CD14-positive monocyte (primary cell): Measurements from ENCODE around the gene CFAP221. TPM values are rescaled to one million over a fixed set of nuclear protein-coding genes. Genes with fewer than 3 reads are reported as not detected.
"Not testable (repeated sequence)": the region's sequence is repeated elsewhere in the genome, so short reads cannot be mapped to it uniquely, and the experiment has no call there.

Source experiments
- DNase-seq, 3 donors: peaks; one replicate each; pipeline ENCODE4 v3.0.0-alpha.2; 2011 to 2022
- H2AFZ ChIP-seq: 2 replicates; pipeline ENCODE4 v1.6.0; 2012; ENCODE audit warnings: mild to moderate bottlenecking, low read depth, low read length, inconsistent platforms; ENCODE audit not compliant: insufficient read depth, poor library complexity, severe bottlenecking
- H3K27ac ChIP-seq, 2 donors: 1 replicate in 1 of 2; 2 replicates in 1 of 2; pipeline ENCODE4 v1.5.1; 2012 to 2013; ENCODE audit warnings: low read length in 2 of 2, control low read depth in 1 of 2, inconsistent platforms in 1 of 2, low read depth in 1 of 2, mild to moderate bottlenecking in 1 of 2
- H3K27me3 ChIP-seq, 2 donors: one replicate each; pipeline versions ENCODE4 v1.6.0 to v1.6.1; 2011 to 2013; ENCODE audit warnings: low read length in 2 of 2; ENCODE audit not compliant: control insufficient read depth in 2 of 2, insufficient read depth in 2 of 2
- H3K36me3 ChIP-seq, 2 donors: replicated peaks in 1 of 2; 1 replicate in 1 of 2; 2 replicates in 1 of 2; pipeline versions ENCODE4 v1.5.1 to v1.6.1; 2012 to 2013; ENCODE audit warnings: low read length in 2 of 2, control low read depth in 1 of 2, inconsistent platforms in 1 of 2, mild to moderate bottlenecking in 1 of 2; ENCODE audit not compliant: insufficient read depth in 2 of 2, control insufficient read depth in 1 of 2
- H3K4me1 ChIP-seq, 2 donors: 1 replicate in 1 of 2; 2 replicates in 1 of 2; pipeline versions ENCODE4 v1.5.1 to v1.6.1; 2012 to 2013; ENCODE audit warnings: low read length in 2 of 2, control low read depth in 1 of 2, inconsistent platforms in 1 of 2, mild to moderate bottlenecking in 1 of 2, moderate library complexity in 1 of 2; ENCODE audit not compliant: insufficient read depth in 2 of 2, control insufficient read depth in 1 of 2
- H3K4me2 ChIP-seq: replicated peaks from 2 replicates; pipeline ENCODE3; 2012; ENCODE audit warnings: low read length, moderate library complexity, mild to moderate bottlenecking; ENCODE audit not compliant: poor library complexity, severe bottlenecking; ENCODE audit errors: extremely low read depth
- H3K4me3 ChIP-seq, 3 experiments: fragments of 200-600 bp in 1 of 3; sonication (generic) in 1 of 3; replicated peaks in 1 of 3; 1 replicate in 2 of 3; 2 replicates in 1 of 3; pipeline ENCODE4 v1.5.1; 2011 to 2013; ENCODE audit warnings: low read length in 3 of 3, mild to moderate bottlenecking in 3 of 3, control low read depth in 2 of 3, low read depth in 2 of 3, inconsistent platforms in 1 of 3, moderate library complexity in 1 of 3
- H3K79me2 ChIP-seq: 2 replicates; pipeline ENCODE4 v1.6.0; 2012; ENCODE audit warnings: mild to moderate bottlenecking, control low read depth, inconsistent platforms, low read length, moderate library complexity; ENCODE audit not compliant: insufficient read depth
- H3K9ac ChIP-seq: 2 replicates; pipeline ENCODE4 v1.6.0; 2017; ENCODE audit warnings: low read length, mild to moderate bottlenecking; ENCODE audit not compliant: insufficient read depth, poor library complexity, severe bottlenecking
- H3K9me3 ChIP-seq, 2 donors: replicated peaks in 1 of 2; 1 replicate in 1 of 2; 2 replicates in 1 of 2; pipeline versions ENCODE4 v1.5.1 to v1.6.1; 2012 to 2013; ENCODE audit warnings: low read length in 2 of 2, control low read depth in 1 of 2; ENCODE audit not compliant: control insufficient read depth in 1 of 2, insufficient read depth in 1 of 2
- H4K20me1 ChIP-seq: 2 replicates; pipeline ENCODE4 v1.6.0; 2012; ENCODE audit warnings: mild to moderate bottlenecking, low read length, control low read depth, moderate library complexity; ENCODE audit not compliant: insufficient read depth
- H3K27ac Mint-ChIP-seq, 7 donors: one replicate each; pipeline ENCODE4 v1.8.0; 2020; ENCODE audit warnings: mild to moderate bottlenecking in 7 of 7, mixed read lengths in 7 of 7, moderate library complexity in 6 of 7, inconsistent platforms in 2 of 7
- H3K27me3 Mint-ChIP-seq, 3 donors: one replicate each; pipeline ENCODE4 v1.8.0; 2021 to 2022; ENCODE audit warnings: low read depth in 3 of 3, mild to moderate bottlenecking in 3 of 3, mixed read lengths in 3 of 3, moderate library complexity in 3 of 3, inconsistent platforms in 1 of 3
- H3K36me3 Mint-ChIP-seq, 2 donors: one replicate each; pipeline ENCODE4 v1.8.0; 2020; ENCODE audit warnings: mixed read lengths in 2 of 2, inconsistent platforms in 1 of 2, mild to moderate bottlenecking in 1 of 2
- H3K4me1 Mint-ChIP-seq: one replicate; pipeline ENCODE4 v1.8.0; 2020; ENCODE audit warnings: mild to moderate bottlenecking, mixed read lengths
- H3K4me3 Mint-ChIP-seq, 2 donors: one replicate each; pipeline ENCODE4 v1.8.0; 2020; ENCODE audit warnings: mild to moderate bottlenecking in 2 of 2, mixed read lengths in 2 of 2, moderate library complexity in 1 of 2
- H3K9me3 Mint-ChIP-seq, 7 donors: one replicate each; pipeline ENCODE4 v1.8.0; 2020 to 2022; ENCODE audit warnings: mixed read lengths in 7 of 7, mild to moderate bottlenecking in 6 of 7, moderate library complexity in 6 of 7, inconsistent platforms in 2 of 7
- CTCF ChIP-seq: fragments of 200-600 bp; IDR thresholded peaks from one replicate; pipeline ENCODE4 v1.8.0; 2022; ENCODE audit warnings: antibody characterized with exemption, mild to moderate bottlenecking
- WGBS: methylation state at CpG from one replicate; pipeline ENCODE4 v1.1.5; 2013; ENCODE audit warnings: missing lambda C conversion rate; ENCODE audit not compliant: insufficient coverage; 5-methylcytosine and 5-hydroxymethylcytosine counted together
- intact Hi-C, 2 donors: fragments of 100-400 bp; cut with micrococcal nuclease; formaldehyde crosslinking; loops; one replicate each; pipeline versions ENCODE4 v1.15.0 to v1.15.1; 2023
- polyA plus RNA-seq, 3 donors: library from polyadenylated mRNA; depleted of rRNA in 1 of 3; unstranded in 2 of 3; stranded (reverse) in 1 of 3; fragments of 300-500 nt in 2 of 3; fragments of >200 nt in 1 of 3; fragmentation: Illumina TruSeq in 2 of 3; gene quantifications; 1 replicate in 2 of 3; 2 replicates in 1 of 3; pipeline ENCODE4 v1.2.3, GENCODE V29; 2012 to 2021

CFAP221 gene
- polyA plus RNA-seq, 3 donors = not detected

GRCh38 chr2:119616421-119616820 lies 72.2 kb downstream of the CFAP221 start:
- H3K4me3 ChIP-seq = no peak overlapping the region
- no peaks in the 10 kb centered on the region for H3K27me3 ChIP-seq
- H3K4me1 ChIP-seq = no peaks in the 10 kb centered on the region
- DNase-seq = no peak
- no peak overlapping the region for H3K9ac ChIP-seq
- H3K36me3 Mint-ChIP-seq = no peaks in the 10 kb centered on the region
- peaks cover 0 to 3% (median 1%) of the 10 kb centered on the region in 3 donors for H3K27me3 Mint-ChIP-seq
- H3K27ac ChIP-seq = no peak overlapping the region
- no peaks in the 10 kb centered on the region for H4K20me1 ChIP-seq
- 83% methylated on average over 5 of the region's 6 CpGs for WGBS
- H2AFZ ChIP-seq = no peak overlapping the region
- intact Hi-C loops = no loop called here
- peaks cover 16 to 35% (median 24%) of the 10 kb centered on the region in 7 donors for H3K9me3 Mint-ChIP-seq
- TF ChIP-seq CTCF = no peak
- no peak overlapping the region for H3K4me3 Mint-ChIP-seq
- H3K79me2 ChIP-seq = no peaks in the 10 kb centered on the region
- H3K36me3 ChIP-seq = no peaks in the 10 kb centered on the region
- H3K9me3 ChIP-seq = peaks cover 14 to 27% of the 10 kb centered on the region in 2 donors
- no peak overlapping the region for H3K4me2 ChIP-seq
- H3K4me1 Mint-ChIP-seq = no peaks in the 10 kb centered on the region
- H3K27ac Mint-ChIP-seq = no peak overlapping the region

DNA sequence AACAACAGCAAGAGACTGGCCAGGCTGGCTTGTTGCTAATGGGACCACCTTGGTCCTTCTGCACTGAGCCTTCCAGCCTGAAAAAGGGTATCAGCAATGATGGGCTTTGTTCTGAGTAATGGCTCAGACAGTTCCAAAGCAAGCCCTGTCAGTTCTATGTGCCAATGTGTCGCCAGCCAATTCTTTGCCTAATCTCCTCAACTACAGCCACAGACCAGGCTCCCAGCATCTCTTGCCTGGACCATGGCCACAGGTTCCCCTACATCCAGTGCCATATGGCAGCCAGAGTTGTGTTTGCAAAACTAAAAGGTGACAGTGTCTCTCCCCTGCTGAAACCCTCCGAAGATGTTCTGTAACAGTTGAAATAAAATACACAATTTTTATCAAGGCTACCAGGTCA lies 73.2 kb downstream of the CFAP221 start:
- Histone ChIP-seq H2AFZ (no peak overlapping the region), H3K36me3 (no peaks in the 10 kb centered on the region), H3K27ac (no peak overlapping the region), H3K27me3 (no peaks in the 10 kb centered on the region), H3K9ac (no peak overlapping the region), H4K20me1 (no peaks in the 10 kb centered on the region), H3K4me2 (no peak overlapping the region), H3K4me1 (no peaks in the 10 kb centered on the region), H3K79me2 (no peaks in the 10 kb centered on the region), H3K9me3 (peaks cover 14 to 27% of the 10 kb centered on the region in 2 donors), H3K4me3 (no peak overlapping the region)
- no peaks in the 10 kb centered on the region for H3K4me1 Mint-ChIP-seq
- intact Hi-C loops = no loop called here
- no peak for DNase-seq
- H3K27ac Mint-ChIP-seq = no peak overlapping the region
- peaks cover 0 to 5% (median 1%) of the 10 kb centered on the region in 3 donors for H3K27me3 Mint-ChIP-seq
- peaks cover 14 to 30% (median 24%) of the 10 kb centered on the region in 7 donors for H3K9me3 Mint-ChIP-seq
- no peak for TF ChIP-seq CTCF
- no peaks in the 10 kb centered on the region for H3K36me3 Mint-ChIP-seq
- 92% methylated on average over 2 of the region's 2 CpGs for WGBS
- H3K4me3 Mint-ChIP-seq = no peak overlapping the region

DNA sequence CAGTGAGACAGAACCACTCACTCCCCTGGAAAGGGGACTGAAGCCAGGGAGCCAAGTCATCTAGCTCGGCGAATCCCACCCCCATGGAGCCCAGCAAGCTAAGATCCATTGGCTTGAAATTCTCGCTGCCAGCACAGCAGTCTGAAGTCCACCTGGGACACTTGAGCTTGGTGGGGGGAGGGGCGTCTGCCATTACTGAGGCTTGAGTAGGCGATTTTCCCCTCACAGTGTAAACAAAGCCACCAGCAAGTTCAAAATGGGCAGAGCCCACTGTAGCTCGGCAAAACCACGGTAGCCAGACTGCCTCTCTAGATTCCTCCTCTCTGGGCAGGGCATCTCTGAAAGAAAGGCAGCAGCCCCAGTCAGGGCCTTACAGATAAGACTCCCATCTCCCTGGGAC lies 74.5 kb downstream of the CFAP221 start:
- H3K9me3 ChIP-seq = peaks cover 6 to 18% of the 10 kb centered on the region in 2 donors
- intact Hi-C loops, H3K27ac ChIP-seq, H3K4me3 ChIP-seq, H3K79me2 ChIP-seq, H3K27me3 ChIP-seq, H4K20me1 ChIP-seq, H3K4me1 ChIP-seq, H2AFZ ChIP-seq, H3K9ac ChIP-seq, H3K36me3 ChIP-seq, H3K4me3 Mint-ChIP-seq, H3K4me1 Mint-ChIP-seq, DNase-seq, H3K27ac Mint-ChIP-seq, H3K27me3 Mint-ChIP-seq, H3K4me2 ChIP-seq, H3K36me3 Mint-ChIP-seq: not testable (repeated sequence)
- 91% methylated on average over 3 of the region's 7 CpGs for WGBS
- H3K9me3 Mint-ChIP-seq = peaks cover 10 to 29% (median 19%) of the 10 kb centered on the region in 7 donors
